K562 (cell line): ENCODE results near the gene SCARF1. TPM values are rescaled to one million over a fixed set of nuclear protein-coding genes. Genes with fewer than 3 reads are reported as not detected.
A peak's percentile ranks its signal among the peaks of the same experiment; 100 is the strongest.

ENCODE experiments used
- BCOR ChIP-seq: fragments of 450-650 bp; IDR thresholded peaks from 2 replicates; pipeline ENCODE4 v1.6.1; 2016
- KLF1 ChIP-seq: fragments of 450-650 bp; IDR thresholded peaks from 2 replicates; pipeline ENCODE4 v1.6.1; 2016; ENCODE audit warnings: missing genetic modification characterization, missing compliant biosample characterization
- NELFE ChIP-seq: IDR thresholded peaks from 2 replicates; pipeline ENCODE4 v1.6.1; 2011; ENCODE audit warnings: mild to moderate bottlenecking; ENCODE audit not compliant: insufficient read depth, insufficient read length
- NRF1 ChIP-seq, 2 experiments: fragments of 450-650 bp; IDR thresholded peaks in 1 of 2; conservative IDR thresholded peaks in 1 of 2; 2 replicates each; pipeline ENCODE4 v1.6.1; 2014; ENCODE audit warnings: mild to moderate bottlenecking in 2 of 2
- POU5F1 ChIP-seq: fragments of 150-350 bp; IDR thresholded peaks from 2 replicates; pipeline ENCODE4 v1.6.1; 2014; ENCODE audit warnings: borderline replicate concordance, low read length, low read depth, mild to moderate bottlenecking; ENCODE audit not compliant: partially characterized antibody
- RHOXF2B ChIP-seq: fragments of 250-450 bp; sonication (Bioruptor Pico); conservative IDR thresholded peaks from 2 replicates; pipeline ENCODE4 v1.5.1; 2021
- ZNF551 ChIP-seq: fragments of 250-450 bp; sonication (Bioruptor Pico); IDR thresholded peaks from 2 replicates; pipeline ENCODE4 v1.5.0; 2021; ENCODE audit warnings: mild to moderate bottlenecking, moderate library complexity
- ZNF778 ChIP-seq: fragments of 450-650 bp; formaldehyde crosslinking; IDR thresholded peaks from 2 replicates; pipeline ENCODE4 v1.4.0; 2020; ENCODE audit warnings: mild to moderate bottlenecking, moderate library complexity
- ZZZ3 ChIP-seq: fragments of 450-650 bp; IDR thresholded peaks from 2 replicates; pipeline ENCODE4 v1.6.1; 2016; ENCODE audit warnings: antibody characterized with exemption, mild to moderate bottlenecking, moderate library complexity
- polyA plus RNA-seq, 8 experiments: library from polyadenylated mRNA; depleted of rRNA in 4 of 8; stranded (reverse) in 5 of 8; unstranded in 3 of 8; fragments of >200 nt; fragmentation: Nextera tagmentation in 2 of 8; fragmentation: Illumina TruSeq in 1 of 8; extraction: Ambion mirVana in 2 of 8; extraction: Trizol in 1 of 8; gene quantifications; 2 replicates each; pipeline versions ENCODE4 v1.2.1 to v1.2.3, GENCODE V29; 2011 to 2014; ENCODE audit warnings: inconsistent platforms in 1 of 8, missing spikeins in 1 of 8
- total RNA-seq, 7 experiments: library from RNA; depleted of rRNA in 6 of 7; stranded (reverse); fragments of >200 nt in 6 of 7; fragmentation: Illumina TruSeq in 2 of 7; extraction: Trizol in 2 of 7; gene quantifications; 2 replicates each; pipeline versions ENCODE4 v1.2.1 to v1.2.3, GENCODE V29; 2011 to 2021; ENCODE audit warnings: low replicate concordance in 1 of 7
- TF ChIP-seq, protein P1 (sequence below): sonication (generic); formaldehyde crosslinking; IDR thresholded peaks from 2 replicates; pipeline ENCODE4 v1.8.0; 2023; ENCODE audit warnings: mild to moderate bottlenecking, missing genetic modification reagents
- TF ChIP-seq, protein P2 (sequence below): sonication (generic); formaldehyde crosslinking; IDR thresholded peaks from 2 replicates; pipeline ENCODE4 v1.8.1; 2023; ENCODE audit warnings: mild to moderate bottlenecking, missing genetic modification reagents
- TF ChIP-seq, protein P3 (sequence below): IDR thresholded peaks from 3 replicates; pipeline ENCODE4 v1.6.1; 2011; ENCODE audit warnings: borderline replicate concordance, mild to moderate bottlenecking; ENCODE audit not compliant: insufficient read length, insufficient read depth
- TF ChIP-seq, protein P4 (sequence below): fragments of 450-650 bp; IDR thresholded peaks from 2 replicates; pipeline ENCODE4 v1.7.1; 2018; ENCODE audit warnings: mild to moderate bottlenecking, low read depth; ENCODE audit not compliant: partially characterized antibody

Gene SCARF1
- total and polyA plus RNA-seq, 9 of the 15 experiments (the other 6 are each of a cell fraction or from before 2014, with no cell fraction given), result 0.04 to 2.1 (median 0.63) TPM

DNA sequence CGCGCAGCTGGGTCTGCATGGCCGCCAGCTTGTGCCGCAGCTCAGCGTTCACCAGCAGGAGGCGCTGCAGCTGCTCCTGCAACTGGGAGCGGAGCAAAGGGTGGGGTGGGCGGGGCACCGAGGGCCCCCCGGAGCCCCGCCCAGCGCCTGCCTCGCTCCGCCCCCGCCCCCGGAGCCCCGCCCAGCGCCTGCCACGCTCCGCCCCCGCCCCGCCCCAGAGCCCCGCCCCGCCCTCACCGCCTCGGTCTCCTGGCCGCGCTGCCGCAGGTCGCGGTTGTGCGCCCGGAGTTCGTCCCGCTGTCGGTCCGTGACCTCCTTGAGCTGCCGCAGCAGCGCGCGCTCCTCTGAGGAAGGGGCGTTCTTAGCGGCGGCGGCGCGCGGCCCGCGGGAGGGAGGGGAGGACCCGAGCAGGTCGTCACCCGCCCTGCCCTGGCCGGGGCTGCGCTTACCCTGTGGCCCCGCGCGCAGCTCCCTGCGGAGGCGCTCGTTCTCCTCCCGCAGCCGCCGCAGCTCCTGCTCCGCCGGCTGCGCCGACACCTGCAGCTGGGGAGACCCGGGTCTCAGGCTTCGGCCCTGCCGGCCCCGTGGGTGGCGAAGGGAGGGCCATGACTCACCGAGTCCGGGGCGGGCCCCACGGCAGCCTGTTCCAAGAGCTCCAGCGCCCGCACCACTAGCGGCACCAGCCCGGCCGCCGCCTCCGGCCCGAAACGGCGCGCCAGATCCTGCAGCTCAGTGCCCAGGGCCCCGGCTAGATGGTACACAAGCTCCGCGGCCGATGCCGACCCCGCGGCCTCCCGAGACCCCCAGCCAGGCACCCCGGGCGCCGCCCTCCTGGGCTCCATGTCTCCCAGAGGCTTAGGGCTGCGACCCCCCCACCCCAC, 3.7 kb upstream of the SCARF1 start (continued):
- TF ChIP-seq, protein P1, sequence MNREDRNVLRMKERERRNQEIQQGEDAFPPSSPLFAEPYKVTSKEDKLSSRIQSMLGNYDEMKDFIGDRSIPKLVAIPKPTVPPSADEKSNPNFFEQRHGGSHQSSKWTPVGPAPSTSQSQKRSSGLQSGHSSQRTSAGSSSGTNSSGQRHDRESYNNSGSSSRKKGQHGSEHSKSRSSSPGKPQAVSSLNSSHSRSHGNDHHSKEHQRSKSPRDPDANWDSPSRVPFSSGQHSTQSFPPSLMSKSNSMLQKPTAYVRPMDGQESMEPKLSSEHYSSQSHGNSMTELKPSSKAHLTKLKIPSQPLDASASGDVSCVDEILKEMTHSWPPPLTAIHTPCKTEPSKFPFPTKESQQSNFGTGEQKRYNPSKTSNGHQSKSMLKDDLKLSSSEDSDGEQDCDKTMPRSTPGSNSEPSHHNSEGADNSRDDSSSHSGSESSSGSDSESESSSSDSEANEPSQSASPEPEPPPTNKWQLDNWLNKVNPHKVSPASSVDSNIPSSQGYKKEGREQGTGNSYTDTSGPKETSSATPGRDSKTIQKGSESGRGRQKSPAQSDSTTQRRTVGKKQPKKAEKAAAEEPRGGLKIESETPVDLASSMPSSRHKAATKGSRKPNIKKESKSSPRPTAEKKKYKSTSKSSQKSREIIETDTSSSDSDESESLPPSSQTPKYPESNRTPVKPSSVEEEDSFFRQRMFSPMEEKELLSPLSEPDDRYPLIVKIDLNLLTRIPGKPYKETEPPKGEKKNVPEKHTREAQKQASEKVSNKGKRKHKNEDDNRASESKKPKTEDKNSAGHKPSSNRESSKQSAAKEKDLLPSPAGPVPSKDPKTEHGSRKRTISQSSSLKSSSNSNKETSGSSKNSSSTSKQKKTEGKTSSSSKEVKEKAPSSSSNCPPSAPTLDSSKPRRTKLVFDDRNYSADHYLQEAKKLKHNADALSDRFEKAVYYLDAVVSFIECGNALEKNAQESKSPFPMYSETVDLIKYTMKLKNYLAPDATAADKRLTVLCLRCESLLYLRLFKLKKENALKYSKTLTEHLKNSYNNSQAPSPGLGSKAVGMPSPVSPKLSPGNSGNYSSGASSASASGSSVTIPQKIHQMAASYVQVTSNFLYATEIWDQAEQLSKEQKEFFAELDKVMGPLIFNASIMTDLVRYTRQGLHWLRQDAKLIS, result peak; percentile 0; the same call in 1 of the 2 replicates
- no peak for TF ChIP-seq ZNF778 (CRISPR knock-in tag)
- no peak for TF ChIP-seq RHOXF2B (CRISPR knock-in tag)
- TF ChIP-seq NELFE, result no peak
- TF ChIP-seq, protein P2, sequence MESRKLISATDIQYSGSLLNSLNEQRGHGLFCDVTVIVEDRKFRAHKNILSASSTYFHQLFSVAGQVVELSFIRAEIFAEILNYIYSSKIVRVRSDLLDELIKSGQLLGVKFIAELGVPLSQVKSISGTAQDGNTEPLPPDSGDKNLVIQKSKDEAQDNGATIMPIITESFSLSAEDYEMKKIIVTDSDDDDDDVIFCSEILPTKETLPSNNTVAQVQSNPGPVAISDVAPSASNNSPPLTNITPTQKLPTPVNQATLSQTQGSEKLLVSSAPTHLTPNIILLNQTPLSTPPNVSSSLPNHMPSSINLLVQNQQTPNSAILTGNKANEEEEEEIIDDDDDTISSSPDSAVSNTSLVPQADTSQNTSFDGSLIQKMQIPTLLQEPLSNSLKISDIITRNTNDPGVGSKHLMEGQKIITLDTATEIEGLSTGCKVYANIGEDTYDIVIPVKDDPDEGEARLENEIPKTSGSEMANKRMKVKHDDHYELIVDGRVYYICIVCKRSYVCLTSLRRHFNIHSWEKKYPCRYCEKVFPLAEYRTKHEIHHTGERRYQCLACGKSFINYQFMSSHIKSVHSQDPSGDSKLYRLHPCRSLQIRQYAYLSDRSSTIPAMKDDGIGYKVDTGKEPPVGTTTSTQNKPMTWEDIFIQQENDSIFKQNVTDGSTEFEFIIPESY (CRISPR knock-in tag), result peak; percentile 24; the same call in 1 of the 2 replicates
- TF ChIP-seq POU5F1, result no peak
- peak; percentile 75 to 78 for TF ChIP-seq NRF1 (conservative IDR thresholded peaks at IDR 0.05 in 1 of 2, IDR thresholded peaks at IDR 0.05 in 1 of 2)
- no peak for TF ChIP-seq ZNF551 (CRISPR knock-in tag)
- TF ChIP-seq, protein P3, sequence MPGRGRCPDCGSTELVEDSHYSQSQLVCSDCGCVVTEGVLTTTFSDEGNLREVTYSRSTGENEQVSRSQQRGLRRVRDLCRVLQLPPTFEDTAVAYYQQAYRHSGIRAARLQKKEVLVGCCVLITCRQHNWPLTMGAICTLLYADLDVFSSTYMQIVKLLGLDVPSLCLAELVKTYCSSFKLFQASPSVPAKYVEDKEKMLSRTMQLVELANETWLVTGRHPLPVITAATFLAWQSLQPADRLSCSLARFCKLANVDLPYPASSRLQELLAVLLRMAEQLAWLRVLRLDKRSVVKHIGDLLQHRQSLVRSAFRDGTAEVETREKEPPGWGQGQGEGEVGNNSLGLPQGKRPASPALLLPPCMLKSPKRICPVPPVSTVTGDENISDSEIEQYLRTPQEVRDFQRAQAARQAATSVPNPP, result no peak
- no peak for TF ChIP-seq BCOR
- TF ChIP-seq, protein P4, sequence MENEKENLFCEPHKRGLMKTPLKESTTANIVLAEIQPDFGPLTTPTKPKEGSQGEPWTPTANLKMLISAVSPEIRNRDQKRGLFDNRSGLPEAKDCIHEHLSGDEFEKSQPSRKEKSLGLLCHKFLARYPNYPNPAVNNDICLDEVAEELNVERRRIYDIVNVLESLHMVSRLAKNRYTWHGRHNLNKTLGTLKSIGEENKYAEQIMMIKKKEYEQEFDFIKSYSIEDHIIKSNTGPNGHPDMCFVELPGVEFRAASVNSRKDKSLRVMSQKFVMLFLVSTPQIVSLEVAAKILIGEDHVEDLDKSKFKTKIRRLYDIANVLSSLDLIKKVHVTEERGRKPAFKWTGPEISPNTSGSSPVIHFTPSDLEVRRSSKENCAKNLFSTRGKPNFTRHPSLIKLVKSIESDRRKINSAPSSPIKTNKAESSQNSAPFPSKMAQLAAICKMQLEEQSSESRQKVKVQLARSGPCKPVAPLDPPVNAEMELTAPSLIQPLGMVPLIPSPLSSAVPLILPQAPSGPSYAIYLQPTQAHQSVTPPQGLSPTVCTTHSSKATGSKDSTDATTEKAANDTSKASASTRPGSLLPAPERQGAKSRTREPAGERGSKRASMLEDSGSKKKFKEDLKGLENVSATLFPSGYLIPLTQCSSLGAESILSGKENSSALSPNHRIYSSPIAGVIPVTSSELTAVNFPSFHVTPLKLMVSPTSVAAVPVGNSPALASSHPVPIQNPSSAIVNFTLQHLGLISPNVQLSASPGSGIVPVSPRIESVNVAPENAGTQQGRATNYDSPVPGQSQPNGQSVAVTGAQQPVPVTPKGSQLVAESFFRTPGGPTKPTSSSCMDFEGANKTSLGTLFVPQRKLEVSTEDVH, result no peak
- TF ChIP-seq KLF1 (tag), result peak; percentile 54; the same call in 1 of the 2 replicates
- no peak for TF ChIP-seq ZZZ3
